Panc1 (cell line): ENCODE data around the gene MYO18B.

Experiments used
- POLR2AphosphoS5 ChIP-seq: IDR thresholded peaks from 2 replicates; pipeline ENCODE4 v1.6.1; 2012; ENCODE audit warnings: mild to moderate bottlenecking, low read depth, low read length, moderate library complexity
- SIN3A ChIP-seq: IDR thresholded peaks from 2 replicates; pipeline ENCODE4 v1.6.1; 2012; ENCODE audit warnings: low read depth, mild to moderate bottlenecking, low read length, moderate library complexity, borderline replicate concordance; ENCODE audit not compliant: insufficient read depth
- TCF7L2 ChIP-seq: IDR thresholded peaks from 2 replicates; pipeline ENCODE4 v1.6.1; 2011; ENCODE audit warnings: mild to moderate bottlenecking, low read depth, low read length, inconsistent platforms
- TF ChIP-seq, protein P1 (sequence below): fragments of 450-650 bp; IDR thresholded peaks from 2 replicates; pipeline ENCODE4 v1.5.1; 2017; ENCODE audit warnings: mild to moderate bottlenecking
- TF ChIP-seq, protein P2 (sequence below), 2 experiments: IDR thresholded peaks; 2 replicates each; pipeline ENCODE4 v1.6.1; 2011 to 2012; ENCODE audit warnings: low read depth in 2 of 2, control low read depth in 1 of 2, low read length in 1 of 2, mild to moderate bottlenecking in 1 of 2, moderate library complexity in 1 of 2; ENCODE audit not compliant: insufficient read depth in 1 of 2

DNA sequence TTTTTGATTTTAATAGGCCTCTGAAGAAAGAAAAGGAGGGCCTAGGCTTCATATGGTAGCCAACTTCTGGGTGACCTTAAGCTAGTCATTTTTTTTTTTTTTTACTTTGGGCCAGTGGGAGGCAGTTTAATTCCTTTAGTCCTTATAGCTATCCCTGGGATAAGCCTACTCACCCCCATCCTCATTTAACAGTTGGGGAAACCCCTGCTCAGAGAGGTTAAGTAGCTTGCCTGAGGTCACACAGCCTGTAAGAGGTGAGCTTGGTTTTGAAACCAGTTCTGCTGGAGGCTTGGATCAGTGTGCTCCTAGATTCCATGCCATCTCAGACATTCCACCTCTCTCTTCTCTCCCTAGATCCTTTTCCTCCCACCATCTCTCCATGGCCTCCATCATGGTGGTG is 86.4 kb downstream of the MYO18B start:
- TF ChIP-seq, protein P1, sequence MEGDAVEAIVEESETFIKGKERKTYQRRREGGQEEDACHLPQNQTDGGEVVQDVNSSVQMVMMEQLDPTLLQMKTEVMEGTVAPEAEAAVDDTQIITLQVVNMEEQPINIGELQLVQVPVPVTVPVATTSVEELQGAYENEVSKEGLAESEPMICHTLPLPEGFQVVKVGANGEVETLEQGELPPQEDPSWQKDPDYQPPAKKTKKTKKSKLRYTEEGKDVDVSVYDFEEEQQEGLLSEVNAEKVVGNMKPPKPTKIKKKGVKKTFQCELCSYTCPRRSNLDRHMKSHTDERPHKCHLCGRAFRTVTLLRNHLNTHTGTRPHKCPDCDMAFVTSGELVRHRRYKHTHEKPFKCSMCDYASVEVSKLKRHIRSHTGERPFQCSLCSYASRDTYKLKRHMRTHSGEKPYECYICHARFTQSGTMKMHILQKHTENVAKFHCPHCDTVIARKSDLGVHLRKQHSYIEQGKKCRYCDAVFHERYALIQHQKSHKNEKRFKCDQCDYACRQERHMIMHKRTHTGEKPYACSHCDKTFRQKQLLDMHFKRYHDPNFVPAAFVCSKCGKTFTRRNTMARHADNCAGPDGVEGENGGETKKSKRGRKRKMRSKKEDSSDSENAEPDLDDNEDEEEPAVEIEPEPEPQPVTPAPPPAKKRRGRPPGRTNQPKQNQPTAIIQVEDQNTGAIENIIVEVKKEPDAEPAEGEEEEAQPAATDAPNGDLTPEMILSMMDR = no peak
- TF ChIP-seq, protein P2, sequence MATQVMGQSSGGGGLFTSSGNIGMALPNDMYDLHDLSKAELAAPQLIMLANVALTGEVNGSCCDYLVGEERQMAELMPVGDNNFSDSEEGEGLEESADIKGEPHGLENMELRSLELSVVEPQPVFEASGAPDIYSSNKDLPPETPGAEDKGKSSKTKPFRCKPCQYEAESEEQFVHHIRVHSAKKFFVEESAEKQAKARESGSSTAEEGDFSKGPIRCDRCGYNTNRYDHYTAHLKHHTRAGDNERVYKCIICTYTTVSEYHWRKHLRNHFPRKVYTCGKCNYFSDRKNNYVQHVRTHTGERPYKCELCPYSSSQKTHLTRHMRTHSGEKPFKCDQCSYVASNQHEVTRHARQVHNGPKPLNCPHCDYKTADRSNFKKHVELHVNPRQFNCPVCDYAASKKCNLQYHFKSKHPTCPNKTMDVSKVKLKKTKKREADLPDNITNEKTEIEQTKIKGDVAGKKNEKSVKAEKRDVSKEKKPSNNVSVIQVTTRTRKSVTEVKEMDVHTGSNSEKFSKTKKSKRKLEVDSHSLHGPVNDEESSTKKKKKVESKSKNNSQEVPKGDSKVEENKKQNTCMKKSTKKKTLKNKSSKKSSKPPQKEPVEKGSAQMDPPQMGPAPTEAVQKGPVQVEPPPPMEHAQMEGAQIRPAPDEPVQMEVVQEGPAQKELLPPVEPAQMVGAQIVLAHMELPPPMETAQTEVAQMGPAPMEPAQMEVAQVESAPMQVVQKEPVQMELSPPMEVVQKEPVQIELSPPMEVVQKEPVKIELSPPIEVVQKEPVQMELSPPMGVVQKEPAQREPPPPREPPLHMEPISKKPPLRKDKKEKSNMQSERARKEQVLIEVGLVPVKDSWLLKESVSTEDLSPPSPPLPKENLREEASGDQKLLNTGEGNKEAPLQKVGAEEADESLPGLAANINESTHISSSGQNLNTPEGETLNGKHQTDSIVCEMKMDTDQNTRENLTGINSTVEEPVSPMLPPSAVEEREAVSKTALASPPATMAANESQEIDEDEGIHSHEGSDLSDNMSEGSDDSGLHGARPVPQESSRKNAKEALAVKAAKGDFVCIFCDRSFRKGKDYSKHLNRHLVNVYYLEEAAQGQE (IDR thresholded peaks at IDR 0.05; ENCODE audit: insufficient read depth in 1 of 2, low read depth in 2 of 2, low read length in 1 of 2) = no peak
- no peak for TF ChIP-seq POLR2AphosphoS5
- TF ChIP-seq SIN3A = no peak
- no peak for TF ChIP-seq TCF7L2
